Astrocyte of the cerebellum (primary cell): ENCODE measurements around the gene ALDH1A1.

Experiments used
- DNase-seq: peaks from one replicate; pipeline ENCODE4 v3.0.0-alpha.2; 2011; ENCODE audit warnings: low read depth
- H3K4me3 ChIP-seq: 2 replicates; pipeline ENCODE4 v1.5.1; 2011; ENCODE audit warnings: mild to moderate bottlenecking, low read depth, low read length, moderate library complexity
- in situ Hi-C: cut with HindIII; loops from 2 replicates; pipeline ENCODE4 v1.10.0; 2017; ENCODE audit warnings: low sequenced_read_pairs
- TF ChIP-seq, protein P1 (sequence below): IDR thresholded peaks from 2 replicates; pipeline ENCODE4 v1.5.1; 2012; ENCODE audit warnings: low read length, low read depth, moderate library complexity, mild to moderate bottlenecking; ENCODE audit errors: missing control alignments

ALDH1A1 gene

GRCh38 chr9:72995131-72996024, 42.5 kb upstream of the ALDH1A1 start:
- H3K4me3 ChIP-seq, result no peak overlapping the region
- TF ChIP-seq, protein P1, sequence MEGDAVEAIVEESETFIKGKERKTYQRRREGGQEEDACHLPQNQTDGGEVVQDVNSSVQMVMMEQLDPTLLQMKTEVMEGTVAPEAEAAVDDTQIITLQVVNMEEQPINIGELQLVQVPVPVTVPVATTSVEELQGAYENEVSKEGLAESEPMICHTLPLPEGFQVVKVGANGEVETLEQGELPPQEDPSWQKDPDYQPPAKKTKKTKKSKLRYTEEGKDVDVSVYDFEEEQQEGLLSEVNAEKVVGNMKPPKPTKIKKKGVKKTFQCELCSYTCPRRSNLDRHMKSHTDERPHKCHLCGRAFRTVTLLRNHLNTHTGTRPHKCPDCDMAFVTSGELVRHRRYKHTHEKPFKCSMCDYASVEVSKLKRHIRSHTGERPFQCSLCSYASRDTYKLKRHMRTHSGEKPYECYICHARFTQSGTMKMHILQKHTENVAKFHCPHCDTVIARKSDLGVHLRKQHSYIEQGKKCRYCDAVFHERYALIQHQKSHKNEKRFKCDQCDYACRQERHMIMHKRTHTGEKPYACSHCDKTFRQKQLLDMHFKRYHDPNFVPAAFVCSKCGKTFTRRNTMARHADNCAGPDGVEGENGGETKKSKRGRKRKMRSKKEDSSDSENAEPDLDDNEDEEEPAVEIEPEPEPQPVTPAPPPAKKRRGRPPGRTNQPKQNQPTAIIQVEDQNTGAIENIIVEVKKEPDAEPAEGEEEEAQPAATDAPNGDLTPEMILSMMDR, result no peak
- no peak for DNase-seq
- in situ Hi-C loops, result loop anchor here (5.0 kb wide), 1 partner anchor 43 kb away; the partner anchor contains the start of gene ALDH1A1

DNA sequence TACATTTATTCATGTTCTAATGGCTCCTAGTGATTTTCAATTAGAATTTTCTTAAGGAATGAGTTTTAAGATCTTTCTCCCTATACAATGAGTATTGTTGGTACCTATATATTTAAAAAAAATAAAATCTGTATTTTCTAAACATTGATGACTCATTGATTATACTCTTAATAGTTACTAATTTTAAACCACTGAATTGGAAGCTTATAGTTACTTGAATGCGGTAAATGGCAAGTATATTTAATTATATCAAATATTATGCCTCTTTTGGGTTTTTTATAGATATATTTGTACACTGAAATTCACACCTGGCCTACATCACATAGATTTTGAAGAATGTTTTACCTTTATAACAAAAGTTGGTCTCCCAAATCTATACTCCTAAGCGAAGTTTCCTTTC, 38.9 kb upstream of the ALDH1A1 start:
- DNase-seq, result no peak
- in situ Hi-C loops, result no loop called here
- no peak overlapping the region for H3K4me3 ChIP-seq
- TF ChIP-seq, protein P1, result no peak

DNA sequence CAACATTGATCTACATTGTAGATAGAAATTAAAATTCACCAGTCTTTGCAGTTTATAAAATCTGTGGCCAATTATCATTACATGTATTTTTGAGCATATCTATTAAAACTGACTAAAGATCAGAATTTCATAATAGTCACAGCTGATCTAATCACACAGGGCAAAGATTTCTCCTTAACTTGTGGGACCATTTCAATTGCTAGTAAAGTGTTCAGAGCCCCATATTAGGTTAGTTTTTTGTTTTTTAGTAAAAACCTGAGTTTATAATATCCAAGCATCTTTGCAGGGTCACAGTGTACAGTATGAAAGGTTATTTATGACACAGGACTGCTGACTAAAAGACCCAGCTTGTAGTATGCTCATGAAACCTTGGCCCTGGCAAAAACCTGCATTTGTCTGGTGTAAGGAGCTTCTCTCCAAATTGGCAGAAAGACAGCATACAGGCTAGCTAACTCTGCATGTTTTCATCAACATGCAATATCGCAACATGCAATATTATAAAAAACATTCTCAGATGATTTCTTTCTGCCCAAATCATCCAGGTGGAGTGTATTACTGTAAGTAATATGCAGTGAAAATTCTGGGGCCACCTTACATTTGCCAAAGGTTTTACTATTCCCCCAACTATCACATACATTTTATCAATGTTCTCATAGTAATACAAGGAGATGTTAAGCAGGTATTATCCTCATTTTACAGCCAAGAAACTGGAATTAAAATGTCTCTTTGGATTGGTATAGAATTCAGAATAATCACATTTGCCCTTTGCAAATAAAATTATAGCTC, 37.7 kb upstream of the ALDH1A1 start:
- in situ Hi-C loops, result no loop called here
- no peak for DNase-seq
- TF ChIP-seq, protein P1, result no peak
- no peak overlapping the region for H3K4me3 ChIP-seq

DNA sequence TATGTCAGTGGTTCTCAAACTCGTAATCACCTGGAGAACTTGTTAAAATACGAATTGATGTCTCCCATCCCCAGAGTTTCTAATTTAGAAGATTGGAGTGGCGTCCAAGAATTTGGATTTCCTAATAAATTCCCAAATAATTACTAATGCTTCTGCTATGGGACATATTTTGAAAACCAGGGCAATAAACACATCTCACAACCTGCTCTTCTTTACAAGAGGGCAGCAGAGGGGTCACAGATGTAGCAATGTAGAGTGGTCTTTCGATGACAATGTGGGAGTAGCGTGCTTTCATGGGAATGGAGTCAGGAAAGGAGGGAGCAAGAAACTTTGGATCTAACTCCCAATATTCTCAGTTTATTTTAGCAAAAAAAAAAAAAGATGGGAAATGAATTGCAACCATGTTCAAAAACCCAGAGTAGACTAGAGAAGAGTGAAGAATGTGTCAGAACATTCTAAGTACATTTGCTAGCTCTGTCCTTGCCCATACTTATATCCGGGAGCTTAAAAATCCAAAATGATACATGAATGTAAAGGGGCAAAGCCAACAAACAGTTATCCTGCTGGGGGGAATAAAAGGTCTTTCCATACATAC, 33.8 kb upstream of the ALDH1A1 start:
- no peak for DNase-seq
- H3K4me3 ChIP-seq, result no peak overlapping the region
- in situ Hi-C loops, result no loop called here
- TF ChIP-seq, protein P1, result no peak

- TF ChIP-seq, protein P1, result no peak
Measured at GRCh38 chr9:72985746-72986145, 32.9 kb upstream of the ALDH1A1 start.

DNA sequence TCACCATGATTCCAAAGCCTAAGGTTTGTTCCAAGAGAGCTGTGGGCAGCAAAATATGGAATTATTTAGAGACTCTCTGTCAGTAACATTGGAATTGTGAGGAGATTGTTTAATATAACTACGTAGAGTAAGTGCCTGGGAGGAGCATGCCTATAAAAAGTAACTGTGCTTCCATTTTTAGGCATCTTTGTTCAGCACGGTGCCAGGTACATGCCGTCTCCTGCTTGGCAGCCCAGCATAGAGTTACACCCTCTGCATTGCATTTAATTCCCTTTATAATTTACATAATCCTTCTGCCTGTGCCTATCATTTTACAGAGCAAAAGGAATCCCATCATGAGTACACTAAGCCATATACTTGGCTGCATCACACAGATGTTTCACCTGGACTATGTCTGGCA, 32.1 kb upstream of the ALDH1A1 start:
- DNase-seq, result no peak
- no peak overlapping the region for H3K4me3 ChIP-seq
- TF ChIP-seq, protein P1, result no peak
- in situ Hi-C loops, result no loop called here

More at GRCh38 chr9:72985746-72986145, 32.9 kb upstream of the ALDH1A1 start:
- H3K4me3 ChIP-seq, result no peak overlapping the region
- no peak for DNase-seq
- in situ Hi-C loops, result no loop called here
